B cell (primary cell): ENCODE measurements around the gene RAD9B. TPM values are rescaled to one million over a fixed set of nuclear protein-coding genes. Genes with fewer than 3 reads are reported as not detected.
"Not testable (repeated sequence)": the region's sequence is repeated elsewhere in the genome, so short reads cannot be mapped to it uniquely, and the experiment has no call there.

ENCODE experiments used
- ATAC-seq: fragments of 200-7000 bp; cut with Tn5 transposase; one replicate; pipeline ENCODE4 v1.10.0; 2021; ENCODE audit warnings: low read depth, mild to moderate bottlenecking, moderate number of reproducible peaks, moderate library complexity
- CTCF ChIA-PET: fragments of 350-600 bp; sonication (Branson Sonifier 250); formaldehyde crosslinking; loops from one replicate; lab custom pipeline; 2021; ENCODE audit warnings: antibody characterized with exemption, inconsistent platforms; lab: Charles Lee
- POLR2A ChIA-PET: fragments of 350-600 bp; sonication (Branson Sonifier 250); formaldehyde crosslinking; loops from one replicate; lab custom pipeline; 2021; ENCODE audit warnings: antibody characterized with exemption; lab: Charles Lee
- DNase-seq: peaks from one replicate; pipeline ENCODE4 v3.0.0; 2013
- H2AFZ ChIP-seq: 2 replicates; pipeline ENCODE4 v1.6.1; 2012; ENCODE audit warnings: mild to moderate bottlenecking, low read depth, low read length; ENCODE audit not compliant: insufficient read depth, poor library complexity, severe bottlenecking
- H3K27ac ChIP-seq, 2 donors: 1 replicate in 1 of 2; 2 replicates in 1 of 2; pipeline ENCODE4 v1.5.1; 2012 to 2013; ENCODE audit warnings: low read length in 2 of 2, mild to moderate bottlenecking in 2 of 2, moderate library complexity in 1 of 2
- H3K27me3 ChIP-seq, 4 experiments: fragments of 200-600 bp in 1 of 4; sonication (generic) in 1 of 4; replicated peaks in 1 of 4; 1 replicate in 2 of 4; 2 replicates in 2 of 4; pipeline versions ENCODE4 v1.6.1 to v1.7.0; 2013 to 2016; ENCODE audit warnings: low read length in 3 of 4, mild to moderate bottlenecking in 2 of 4, mixed read lengths in 1 of 4, moderate library complexity in 1 of 4; ENCODE audit not compliant: insufficient read depth in 4 of 4, control insufficient read depth in 3 of 4; ENCODE audit errors: control extremely low read depth in 1 of 4
- H3K36me3 ChIP-seq, 2 experiments: replicated peaks in 1 of 2; 1 replicate in 1 of 2; 2 replicates in 1 of 2; pipeline versions ENCODE4 v1.6.1 to v1.7.1; 2013; ENCODE audit warnings: low read length in 1 of 2; ENCODE audit not compliant: insufficient read depth in 2 of 2, control insufficient read depth in 1 of 2; ENCODE audit errors: control extremely low read depth in 1 of 2, extremely low read depth in 1 of 2
- H3K4me1 ChIP-seq, 2 donors: fragments of 200-600 bp in 1 of 2; sonication (generic) in 1 of 2; 1 replicate in 1 of 2; 2 replicates in 1 of 2; pipeline versions ENCODE4 v1.5.1 to v1.6.1; 2013 to 2017; ENCODE audit warnings: low read length in 2 of 2; ENCODE audit not compliant: control insufficient read depth in 2 of 2, insufficient read depth in 2 of 2
- H3K4me2 ChIP-seq: replicated peaks from 2 replicates; pipeline ENCODE3; 2012; ENCODE audit warnings: mild to moderate bottlenecking, low read depth, low read length; ENCODE audit not compliant: poor library complexity, severe bottlenecking
- H3K4me3 ChIP-seq, 5 experiments: fragments of 200-600 bp in 1 of 5; sonication (generic) in 1 of 5; 1 replicate in 3 of 5; 2 replicates in 2 of 5; pipeline versions ENCODE4 v1.5.1 to v1.7.0; 2011 to 2016; ENCODE audit warnings: low read length in 4 of 5, mild to moderate bottlenecking in 4 of 5, low read depth in 2 of 5, control low read depth in 1 of 5, moderate library complexity in 1 of 5; ENCODE audit not compliant: insufficient read depth in 1 of 5; ENCODE audit errors: control extremely low read depth in 1 of 5, extremely low read depth in 1 of 5
- H3K79me2 ChIP-seq: fragments of 200-600 bp; sonication (generic); one replicate; pipeline ENCODE4 v1.6.0; 2016; ENCODE audit warnings: low read length; ENCODE audit not compliant: control insufficient read depth, insufficient read depth
- H3K9ac ChIP-seq: fragments of 200-600 bp; sonication (generic); 2 replicates; pipeline ENCODE4 v1.6.1; 2017; ENCODE audit warnings: mild to moderate bottlenecking, low read length, moderate library complexity
- H3K9me3 ChIP-seq, 3 donors: one replicate each; pipeline versions ENCODE4 v1.6.1 to v1.7.1; 2013; ENCODE audit warnings: low read length in 2 of 3; ENCODE audit not compliant: control insufficient read depth in 2 of 3, insufficient read depth in 1 of 3; ENCODE audit errors: control extremely low read depth in 1 of 3
- H4K20me1 ChIP-seq: 2 replicates; pipeline ENCODE4 v1.6.0; 2012; ENCODE audit warnings: mild to moderate bottlenecking, low read length; ENCODE audit not compliant: insufficient read depth, control insufficient read depth, poor library complexity, severe bottlenecking
- H3K27ac Mint-ChIP-seq: one replicate; pipeline ENCODE4 v1.8.0; 2021; ENCODE audit warnings: mixed read lengths
- H3K27me3 Mint-ChIP-seq: one replicate; pipeline ENCODE4 v1.8.0; 2021; ENCODE audit warnings: mixed read lengths
- H3K4me1 Mint-ChIP-seq: one replicate; pipeline ENCODE4 v1.8.0; 2021; ENCODE audit warnings: mixed read lengths
- H3K4me3 Mint-ChIP-seq: one replicate; pipeline ENCODE4 v1.8.0; 2021; ENCODE audit warnings: mixed read lengths
- H3K9me3 Mint-ChIP-seq: one replicate; pipeline ENCODE4 v1.8.0; 2022; ENCODE audit warnings: mixed read lengths; ENCODE audit not compliant: insufficient read depth
- EZH2 ChIP-seq: IDR thresholded peaks from 2 replicates; pipeline ENCODE4 v1.6.1; 2012; ENCODE audit warnings: borderline replicate concordance, low read depth, mild to moderate bottlenecking, moderate library complexity, low read length; ENCODE audit not compliant: insufficient read depth, poor library complexity, severe bottlenecking
- WGBS: methylation state at CpG from one replicate; pipeline ENCODE4 v1.1.5; 2013; ENCODE audit warnings: missing lambda C conversion rate; ENCODE audit not compliant: insufficient coverage; 5-methylcytosine and 5-hydroxymethylcytosine counted together
- intact Hi-C: fragments of 100-400 bp; cut with micrococcal nuclease; formaldehyde crosslinking; loops from one replicate; pipeline ENCODE4 v1.10.0; 2022
- polyA plus RNA-seq: library from polyadenylated mRNA; depleted of rRNA; stranded (reverse); fragments of >200 nt; gene quantifications from 2 replicates; pipeline ENCODE4 v1.2.3, GENCODE V29; 2012
- total RNA-seq, 2 donors: library from RNA; stranded (reverse); fragments of 120-200 nt in 1 of 2; gene quantifications; 1 replicate in 1 of 2; 2 replicates in 1 of 2; pipeline versions ENCODE4 v1.2.3 to v1.2.4, GENCODE V29; 2013 to 2022
- TF ChIP-seq, protein P1 (sequence below): fragments of 200-600 bp; IDR thresholded peaks from one replicate; pipeline ENCODE4 v1.8.0; 2022; ENCODE audit warnings: antibody characterized with exemption, mild to moderate bottlenecking

The RAD9B gene
- total and polyA plus RNA-seq, 2 donors (not counting 1 experiment from before 2014, with no cell fraction given) = 0.75 to 1.5 TPM

DNA sequence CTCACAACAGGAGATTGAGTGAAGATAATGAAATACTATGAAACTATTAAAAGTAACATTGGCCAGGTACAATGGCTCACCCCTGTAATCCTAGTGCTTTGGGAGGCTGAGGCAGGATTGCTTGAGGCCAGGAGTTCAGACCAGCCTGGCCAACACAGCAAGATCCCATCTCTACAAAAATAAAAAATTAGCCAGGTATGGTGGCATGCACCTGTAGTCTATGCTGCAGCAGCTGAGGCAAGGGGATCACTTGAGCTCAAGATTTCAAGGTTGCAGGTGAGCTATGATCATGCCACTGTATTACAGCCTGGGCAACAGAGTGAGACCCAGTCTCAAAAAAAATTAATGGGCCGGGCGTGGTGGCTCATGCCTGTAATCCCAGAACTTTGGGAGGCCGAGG is 14.9 kb downstream of the RAD9B start:
- Mint-ChIP-seq H3K4me3 (no peak overlapping the region), H3K9me3 (no peaks in the 10 kb centered on the region), H3K27me3 (no peaks in the 10 kb centered on the region), H3K27ac (no peak overlapping the region), H3K4me1 (no peaks in the 10 kb centered on the region)
- Histone ChIP-seq H3K9ac (no peak overlapping the region), H3K27ac (no peak overlapping the region), H4K20me1 (no peaks in the 10 kb centered on the region), H3K4me1 (no peaks in the 10 kb centered on the region), H3K4me2 (no peak overlapping the region), H3K79me2 (no peaks in the 10 kb centered on the region), H3K27me3 (no peaks in the 10 kb centered on the region), H3K4me3 (no peak overlapping the region), H3K9me3 (no peaks in the 10 kb centered on the region), H2AFZ (no peak overlapping the region), H3K36me3 (no peaks in the 10 kb centered on the region)
- ATAC-seq (no peak), DNase-seq (no peak)
- TF ChIP-seq, protein P1, sequence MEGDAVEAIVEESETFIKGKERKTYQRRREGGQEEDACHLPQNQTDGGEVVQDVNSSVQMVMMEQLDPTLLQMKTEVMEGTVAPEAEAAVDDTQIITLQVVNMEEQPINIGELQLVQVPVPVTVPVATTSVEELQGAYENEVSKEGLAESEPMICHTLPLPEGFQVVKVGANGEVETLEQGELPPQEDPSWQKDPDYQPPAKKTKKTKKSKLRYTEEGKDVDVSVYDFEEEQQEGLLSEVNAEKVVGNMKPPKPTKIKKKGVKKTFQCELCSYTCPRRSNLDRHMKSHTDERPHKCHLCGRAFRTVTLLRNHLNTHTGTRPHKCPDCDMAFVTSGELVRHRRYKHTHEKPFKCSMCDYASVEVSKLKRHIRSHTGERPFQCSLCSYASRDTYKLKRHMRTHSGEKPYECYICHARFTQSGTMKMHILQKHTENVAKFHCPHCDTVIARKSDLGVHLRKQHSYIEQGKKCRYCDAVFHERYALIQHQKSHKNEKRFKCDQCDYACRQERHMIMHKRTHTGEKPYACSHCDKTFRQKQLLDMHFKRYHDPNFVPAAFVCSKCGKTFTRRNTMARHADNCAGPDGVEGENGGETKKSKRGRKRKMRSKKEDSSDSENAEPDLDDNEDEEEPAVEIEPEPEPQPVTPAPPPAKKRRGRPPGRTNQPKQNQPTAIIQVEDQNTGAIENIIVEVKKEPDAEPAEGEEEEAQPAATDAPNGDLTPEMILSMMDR = no peak
- no peak for TF ChIP-seq EZH2
- WGBS = 96% methylated on average over 3 of the region's 3 CpGs
- POLR2A ChIA-PET = no interaction called here
- CTCF ChIA-PET = interaction anchor here (8.2 kb wide), 1 partner anchor 83 kb away, joined by 138 read pairs; no protein-coding TSS in a partner anchor
- intact Hi-C loops = no loop called here

DNA sequence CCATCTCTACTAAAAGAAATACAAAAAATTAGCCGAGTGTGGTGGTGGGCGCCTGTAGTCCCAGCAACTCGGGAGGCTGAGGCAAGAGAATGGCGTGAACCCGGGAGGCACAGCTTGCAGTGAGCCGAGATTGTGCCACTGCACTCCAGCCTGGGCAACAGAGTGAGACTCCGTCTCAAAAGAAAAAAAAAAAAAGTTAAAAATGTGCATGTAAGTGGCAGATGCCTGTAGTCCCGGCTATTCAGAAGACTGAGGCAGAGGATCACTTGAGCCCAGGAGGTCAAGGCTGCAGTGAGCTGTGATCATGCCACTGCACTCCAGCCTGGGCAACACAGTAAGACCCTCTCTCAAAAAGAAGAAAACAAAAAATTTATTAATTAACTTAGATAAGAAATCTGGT is 15.9 kb downstream of the RAD9B start:
- POLR2A ChIA-PET = interaction anchor here (0.7 kb wide), 1 partner anchor 68 kb away, joined by 3 read pairs; the partner anchor contains the start of gene ARPC3
- intact Hi-C loops, H3K9me3 Mint-ChIP-seq, H3K27me3 ChIP-seq, CTCF ChIA-PET, H3K27me3 Mint-ChIP-seq, H3K4me2 ChIP-seq, H3K79me2 ChIP-seq, H3K4me3 ChIP-seq, ATAC-seq, H3K36me3 ChIP-seq, H3K27ac ChIP-seq, H3K4me1 Mint-ChIP-seq, H2AFZ ChIP-seq, H3K27ac Mint-ChIP-seq, DNase-seq, H3K9ac ChIP-seq, H3K4me1 ChIP-seq, H3K9me3 ChIP-seq, H4K20me1 ChIP-seq, H3K4me3 Mint-ChIP-seq: not testable (repeated sequence)
- WGBS = 92% methylated on average over 7 of the region's 8 CpGs

- H3K36me3 ChIP-seq, H3K27ac Mint-ChIP-seq, H3K27me3 ChIP-seq, H3K4me3 ChIP-seq, POLR2A ChIA-PET, intact Hi-C loops, H3K4me2 ChIP-seq, H3K9me3 ChIP-seq, H3K27me3 Mint-ChIP-seq, H3K4me1 Mint-ChIP-seq, H3K9me3 Mint-ChIP-seq, H3K4me1 ChIP-seq, H4K20me1 ChIP-seq, H3K79me2 ChIP-seq, H3K27ac ChIP-seq, H3K9ac ChIP-seq, DNase-seq, CTCF ChIA-PET, ATAC-seq, H2AFZ ChIP-seq, H3K4me3 Mint-ChIP-seq: not testable (repeated sequence)
- 92% methylated on average over 5 of the region's 11 CpGs for WGBS
Measured at GRCh38 chr12:110520876-110521712, 19.0 kb downstream of the RAD9B start.
